Heart left ventricle (tissue), 16 donors: Measurements from ENCODE around the gene NUP88. TPM values are rescaled to one million over a fixed set of nuclear protein-coding genes. Genes with fewer than 3 reads are reported as not detected.

Source experiments
- ATAC-seq, 4 donors: fragments of 200-7000 bp; cut with Tn5 transposase; one replicate each; pipeline ENCODE4 v1.9.1; 2020 to 2022; ENCODE audit warnings: moderate library complexity in 4 of 4, mild to moderate bottlenecking in 3 of 4, moderate number of reproducible peaks in 1 of 4
- DNase-seq, 5 donors: peaks; one replicate each; pipeline ENCODE4 v3.0.0-alpha.2; 2020
- H3K27ac ChIP-seq, 12 donors: fragments of 200-600 bp; sonication (generic) in 4 of 12; one replicate each; pipeline versions ENCODE4 v1.5.0 to v1.8.0; 2016 to 2022; ENCODE audit warnings: mild to moderate bottlenecking in 2 of 12
- H3K27me3 ChIP-seq, 9 donors: fragments of 200-600 bp; sonication (generic) in 2 of 9; one replicate each; pipeline versions ENCODE4 v1.5.1 to v1.8.0; 2016 to 2022; ENCODE audit warnings: mild to moderate bottlenecking in 3 of 9
- H3K36me3 ChIP-seq, 9 donors: fragments of 200-600 bp; sonication (generic) in 2 of 9; one replicate each; pipeline versions ENCODE4 v1.5.0 to v1.8.0; 2018 to 2022; ENCODE audit warnings: mild to moderate bottlenecking in 2 of 9
- H3K4me1 ChIP-seq, 12 donors: fragments of 200-600 bp; sonication (generic) in 4 of 12; one replicate each; pipeline versions ENCODE4 v1.5.0 to v1.8.0; 2016 to 2022; ENCODE audit warnings: mild to moderate bottlenecking in 3 of 12
- H3K4me3 ChIP-seq, 12 donors: fragments of 200-600 bp; sonication (generic) in 4 of 12; one replicate each; pipeline versions ENCODE4 v1.5.0 to v1.8.0; 2017 to 2022; ENCODE audit warnings: mild to moderate bottlenecking in 9 of 12, moderate library complexity in 4 of 12
- H3K9me3 ChIP-seq, 12 donors: fragments of 200-600 bp; sonication (generic) in 4 of 12; one replicate each; pipeline versions ENCODE4 v1.5.0 to v1.8.0; 2016 to 2022; ENCODE audit warnings: mild to moderate bottlenecking in 1 of 12
- POLR2A ChIP-seq, 2 donors: fragments of 450-650 bp; IDR thresholded peaks; one replicate each; pipeline ENCODE4 v1.6.1; 2017; ENCODE audit warnings: antibody characterized with exemption in 2 of 2, mild to moderate bottlenecking in 2 of 2, moderate library complexity in 2 of 2
- WGBS, 4 donors: extraction: QIAGEN DNeasy Blood & Tissue Kit in 2 of 4; methylation state at CpG; one replicate each; pipeline versions ENCODE4 v1.1.5 to v1.1.7; 2013 to 2018; 5-methylcytosine and 5-hydroxymethylcytosine counted together
- intact Hi-C, 10 donors: fragments of 100-400 bp; cut with DNase I; formaldehyde crosslinking; loops; one replicate each; pipeline versions ENCODE4 v1.11.1 to v1.14.2; 2022
- polyA plus RNA-seq, 2 donors: library from polyadenylated mRNA; stranded (reverse); fragments of 200-250 nt; gene quantifications; one replicate each; pipeline ENCODE4 v1.2.3, GENCODE V29; 2013
- total RNA-seq, 9 donors: library from RNA; depleted of rRNA in 2 of 9; stranded (reverse); fragments of >200 nt in 2 of 9; fragmentation: NEBNext Ultra II Directional in 3 of 9; extraction: Animal tissue kit (Norgen Biotek cat#: 25700) in 3 of 9; gene quantifications; one replicate each; pipeline versions ENCODE4 v1.1.0 to v1.2.4, GENCODE V29; 2016 to 2023
- TF ChIP-seq, protein P1 (sequence below), 12 donors: fragments of 200-600 bp; sonication (generic) in 4 of 12; IDR thresholded peaks; one replicate each; pipeline versions ENCODE4 v1.5.0 to v1.8.0; 2018 to 2022; ENCODE audit warnings: antibody characterized with exemption in 12 of 12, mild to moderate bottlenecking in 5 of 12
- donor health status: ischemic (EF 13 %, LVEDD 7.1; RV severe dilation, severe dysfunction).
- donor health status: healthy with polysubstance abuse.
- donor health status: DM: no; HTN: yes; CAD: no.
- donor health status: DM: no; HTN: no; CAD: no.
- donor health status: ischemic (EF 25% LVEDD 6.9; RV normal size, moderate dysfunction).
- donor health status: ischemic (EF 25% LVEDD 5.7; RV mildly dilated, moderate dysfunction).
- donor health status: healthy.
- donor health status: DM: yes; HTN: yes; CAD: no.
- donor health status: ischemic (EF 35%, LVEDD 5.7; RV mildly dilated, moderate dysfunction).
- donor health status: nonischemic (EF 11% LVEDD 7.7; RV severe dilation, severe dysfunction).
- donor health status: DM: yes; HTN: yes; CAD: no.
- donor health status: PGD.
- donor health status: ischemic (EF 29% LVEDD 5.4; RV normal size, mild dysfunction).
- donor health status: nonischemic (EF 23%, LVEDD 6.1; RV moderate dilation, normal function).

NUP88 gene
- total and polyA plus RNA-seq, 11 donors, result 27.5 to 69.6 (median 40.6) TPM

DNA sequence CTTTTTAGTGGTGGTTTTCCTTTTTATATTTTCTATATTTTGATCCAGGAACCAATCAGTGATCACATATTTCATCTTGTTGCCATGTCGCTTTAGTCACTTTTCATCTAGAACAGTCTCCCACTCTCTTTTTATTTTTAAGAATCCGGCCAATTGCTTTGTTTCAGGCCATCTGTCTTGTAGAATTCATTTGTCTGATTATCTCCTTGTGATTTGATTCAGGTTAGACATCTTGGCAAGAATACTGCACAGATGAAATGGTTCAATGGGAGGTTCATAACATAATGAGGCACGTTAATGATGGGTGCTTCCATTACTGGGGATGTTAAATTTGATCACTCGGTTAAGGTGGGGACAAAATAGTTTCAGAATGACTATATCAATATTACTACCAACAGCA, 49.1 kb downstream of the NUP88 start:
- Histone ChIP-seq H3K9me3 (no peaks in the 10 kb centered on the region), H3K4me1 (no peaks in the 10 kb centered on the region), H3K27me3 (no peaks in the 10 kb centered on the region), H3K36me3 (peaks cover 2 to 100% (median 96%) of the 10 kb centered on the region in 9 donors), H3K27ac (no peak overlapping the region), H3K4me3 (no peak overlapping the region)
- ATAC-seq (no peak), DNase-seq (no peak)
- WGBS, 4 donors, result 94 to 97% (median 97%) methylated on average over 4 of the region's 4 CpGs
- TF ChIP-seq, protein P1, sequence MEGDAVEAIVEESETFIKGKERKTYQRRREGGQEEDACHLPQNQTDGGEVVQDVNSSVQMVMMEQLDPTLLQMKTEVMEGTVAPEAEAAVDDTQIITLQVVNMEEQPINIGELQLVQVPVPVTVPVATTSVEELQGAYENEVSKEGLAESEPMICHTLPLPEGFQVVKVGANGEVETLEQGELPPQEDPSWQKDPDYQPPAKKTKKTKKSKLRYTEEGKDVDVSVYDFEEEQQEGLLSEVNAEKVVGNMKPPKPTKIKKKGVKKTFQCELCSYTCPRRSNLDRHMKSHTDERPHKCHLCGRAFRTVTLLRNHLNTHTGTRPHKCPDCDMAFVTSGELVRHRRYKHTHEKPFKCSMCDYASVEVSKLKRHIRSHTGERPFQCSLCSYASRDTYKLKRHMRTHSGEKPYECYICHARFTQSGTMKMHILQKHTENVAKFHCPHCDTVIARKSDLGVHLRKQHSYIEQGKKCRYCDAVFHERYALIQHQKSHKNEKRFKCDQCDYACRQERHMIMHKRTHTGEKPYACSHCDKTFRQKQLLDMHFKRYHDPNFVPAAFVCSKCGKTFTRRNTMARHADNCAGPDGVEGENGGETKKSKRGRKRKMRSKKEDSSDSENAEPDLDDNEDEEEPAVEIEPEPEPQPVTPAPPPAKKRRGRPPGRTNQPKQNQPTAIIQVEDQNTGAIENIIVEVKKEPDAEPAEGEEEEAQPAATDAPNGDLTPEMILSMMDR (IDR thresholded peaks at IDR 0.05), result no peak
- TF ChIP-seq POLR2A (IDR thresholded peaks at IDR 0.05), result no peak
- intact Hi-C loops, result no loop called here

DNA sequence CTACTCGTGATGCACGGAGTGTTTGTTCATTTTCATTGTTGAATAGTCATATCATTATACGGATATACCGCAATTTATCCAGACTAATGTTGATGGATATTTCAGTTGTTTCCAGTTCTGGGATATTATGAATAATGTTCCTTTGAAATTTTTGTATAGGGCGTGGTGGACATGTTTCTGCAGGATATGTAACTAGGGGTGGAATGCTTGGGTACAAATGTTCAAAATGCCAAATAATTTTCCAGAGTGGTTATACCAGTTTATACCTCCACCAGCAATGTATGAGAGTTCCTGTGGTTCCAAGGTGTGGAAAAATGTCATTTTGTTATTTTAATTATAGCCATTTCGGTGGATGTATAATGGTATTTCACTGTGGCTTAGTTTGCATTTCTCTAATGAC, 53.6 kb downstream of the NUP88 start:
- H3K27me3 ChIP-seq, result no peaks in the 10 kb centered on the region
- peaks cover 2 to 100% (median 94%) of the 10 kb centered on the region in 9 donors for H3K36me3 ChIP-seq
- DNase-seq (no peak), ATAC-seq (no peak)
- WGBS, 4 donors, result 81 to 95% (median 89%) methylated on average over 6 of the region's 6 CpGs
- H3K4me1 ChIP-seq, result no peaks in the 10 kb centered on the region
- no peak overlapping the region for H3K27ac ChIP-seq
- no peak for TF ChIP-seq POLR2A (IDR thresholded peaks at IDR 0.05)
- TF ChIP-seq, protein P1 (IDR thresholded peaks at IDR 0.05), result no peak
- H3K4me3 ChIP-seq, result no peak overlapping the region
- intact Hi-C loops, result no loop called here
- no peaks in the 10 kb centered on the region for H3K9me3 ChIP-seq

DNA sequence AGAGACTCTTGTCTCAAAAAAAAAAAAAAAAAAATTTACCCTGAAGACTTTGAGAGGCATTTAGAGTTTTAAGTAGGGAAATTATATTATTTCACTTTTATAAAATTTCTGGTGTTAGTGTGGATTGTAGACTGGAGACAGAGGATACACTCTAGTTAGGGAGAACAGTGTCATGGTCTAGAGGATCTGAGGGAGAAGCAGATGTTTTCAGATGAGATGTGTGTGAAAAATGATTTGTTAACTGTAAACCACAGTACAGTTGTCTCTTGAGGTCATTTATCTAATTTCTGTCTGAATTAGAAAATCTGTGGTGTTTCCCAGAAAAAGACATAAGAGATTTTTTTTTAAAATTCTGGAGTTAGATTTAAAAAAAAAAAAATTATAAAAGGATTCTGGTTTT, 54.8 kb downstream of the NUP88 start:
- no peak for ATAC-seq
- no peak overlapping the region for H3K4me3 ChIP-seq
- no peaks in the 10 kb centered on the region for H3K4me1 ChIP-seq
- no peak overlapping the region for H3K27ac ChIP-seq
- DNase-seq, result no peak
- no peak for TF ChIP-seq POLR2A (IDR thresholded peaks at IDR 0.05)
- TF ChIP-seq, protein P1 (IDR thresholded peaks at IDR 0.05), result no peak
- intact Hi-C loops, result no loop called here
- peaks cover 2 to 100% (median 94%) of the 10 kb centered on the region in 9 donors for H3K36me3 ChIP-seq
- no peaks in the 10 kb centered on the region for H3K9me3 ChIP-seq
- H3K27me3 ChIP-seq, result no peaks in the 10 kb centered on the region

DNA sequence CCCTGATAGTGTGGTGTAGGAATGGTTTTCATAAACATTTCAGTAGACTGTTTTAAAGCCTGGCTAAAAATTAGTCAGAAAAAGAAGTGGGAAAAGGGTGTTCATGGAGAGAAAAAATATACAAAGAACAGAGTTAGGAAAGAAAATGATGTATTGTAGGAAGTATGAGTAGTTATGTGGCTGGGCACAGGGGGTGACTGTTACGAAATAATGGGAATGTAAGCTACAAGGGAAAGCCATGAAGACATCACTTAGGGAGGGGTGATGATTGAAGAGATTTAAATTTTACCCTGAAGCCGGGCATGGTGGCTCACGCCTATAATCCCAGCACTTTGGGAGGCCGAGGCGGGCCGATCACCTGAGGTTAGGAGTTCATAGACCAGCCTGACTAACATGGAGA, 55.3 kb downstream of the NUP88 start:
- H3K9me3 ChIP-seq, result no peaks in the 10 kb centered on the region
- intact Hi-C loops, result no loop called here
- H3K4me1 ChIP-seq, result no peaks in the 10 kb centered on the region
- H3K36me3 ChIP-seq, result peaks cover 2 to 100% (median 94%) of the 10 kb centered on the region in 9 donors
- ATAC-seq (no peak), DNase-seq (no peak)
- H3K27me3 ChIP-seq, result no peaks in the 10 kb centered on the region
- H3K27ac ChIP-seq, result no peak overlapping the region
- TF ChIP-seq, protein P1 (IDR thresholded peaks at IDR 0.05), result no peak
- no peak for TF ChIP-seq POLR2A (IDR thresholded peaks at IDR 0.05)
- 92 to 98% (median 95%) methylated on average over 6 of the region's 6 CpGs for WGBS, 4 donors
- no peak overlapping the region for H3K4me3 ChIP-seq
